Inflammatory macrophage treated with lipopolysaccharide for 1 hour (primary cell): Measurements from ENCODE around the gene KIF19.
A peak's percentile ranks its signal among the peaks of the same experiment; 100 is the strongest.
"Not testable (repeated sequence)": the region's sequence is repeated elsewhere in the genome, so short reads cannot be mapped to it uniquely, and the experiment has no call there.

Source experiments
- DNase-seq, 2 donors: peaks; one replicate each; pipeline ENCODE4 v3.0.0-alpha.2; 2020 to 2022

The KIF19 gene

DNA sequence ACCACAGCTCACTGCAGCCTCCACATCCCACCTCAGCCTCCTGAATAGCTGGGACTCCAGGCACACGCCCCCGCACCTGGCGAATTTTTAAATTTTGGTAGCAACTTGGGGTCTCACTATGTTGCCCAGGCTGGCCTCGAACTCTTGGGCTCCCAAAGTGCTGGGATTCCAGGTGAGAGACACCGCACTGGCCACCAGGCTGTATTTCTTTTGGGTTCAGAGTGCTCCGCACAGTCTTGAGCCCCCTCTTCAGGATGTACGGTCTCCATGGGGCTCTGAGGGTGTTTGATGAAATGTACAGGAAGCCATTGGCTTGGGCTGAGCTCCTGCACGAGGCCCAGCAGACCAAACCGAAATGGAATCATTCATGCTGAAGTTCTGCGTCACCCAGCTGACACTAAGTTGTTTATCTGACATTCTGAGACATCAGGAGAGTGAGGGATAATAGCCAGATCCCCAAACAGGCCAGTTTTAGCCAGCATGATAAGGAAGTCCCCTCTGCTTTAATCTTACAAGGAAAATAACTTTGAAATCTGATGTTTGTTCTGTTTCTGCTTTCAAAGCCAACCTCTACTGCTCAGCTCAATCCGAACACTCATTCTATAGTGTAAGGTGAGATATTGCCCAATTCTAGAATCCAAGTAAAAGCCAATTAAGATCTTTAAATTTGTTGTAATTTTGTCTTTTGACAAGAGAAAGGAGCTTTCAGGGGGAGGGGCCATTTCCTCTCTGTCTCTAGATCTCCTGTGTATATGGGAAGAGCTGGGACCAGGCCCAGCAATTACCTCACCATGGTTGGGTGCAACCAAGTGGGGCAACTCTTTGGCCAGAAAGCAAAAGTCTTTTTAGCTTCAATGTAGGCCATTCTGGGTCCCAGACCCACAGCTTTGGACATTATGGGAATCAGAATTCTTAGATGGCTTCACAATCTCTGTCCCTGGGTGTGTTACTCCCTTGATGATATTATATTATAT lies 64.9 kb downstream of the KIF19 start:
- DNase-seq = no peak

GRCh38 chr17:74391771-74392170 lies 65.7 kb downstream of the KIF19 start:
- DNase-seq = peak in 1 of 2 donors; percentile 28

GRCh38 chr17:74392848-74393247 lies 66.8 kb downstream of the KIF19 start:
- DNase-seq = no peak

DNA sequence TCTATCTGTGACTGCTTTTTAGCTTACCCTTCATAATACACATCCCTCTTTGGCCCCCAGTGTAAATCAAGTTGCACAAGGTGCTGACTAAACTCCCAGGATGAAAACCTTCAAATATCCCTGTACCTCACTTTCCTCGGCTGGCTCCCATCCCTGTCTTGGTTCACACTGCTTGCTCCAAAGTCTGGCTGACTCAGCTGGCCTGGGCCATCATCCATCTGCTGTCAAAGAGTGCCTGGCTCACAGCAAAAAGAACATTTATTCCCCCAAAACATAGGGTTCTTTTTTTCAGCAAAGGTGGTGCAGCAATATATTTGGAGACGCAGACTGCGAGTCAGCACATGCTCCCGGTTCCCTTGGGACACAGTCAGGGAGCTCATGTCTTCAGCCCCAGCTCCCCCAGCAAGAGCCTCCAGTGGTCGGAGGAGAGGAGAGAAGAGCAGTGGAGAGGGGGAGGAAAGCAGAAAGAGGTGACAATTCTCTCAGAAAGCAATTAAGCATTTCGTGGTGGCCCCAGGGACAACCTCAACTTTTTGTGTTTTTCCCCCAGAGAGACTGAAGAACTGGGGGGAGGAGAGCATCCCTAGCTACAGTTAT lies 67.4 kb downstream of the KIF19 start:
- no peak for DNase-seq

GRCh38 chr17:74394275-74394950 lies 68.4 kb downstream of the KIF19 start:
- no peak for DNase-seq

- DNase-seq = no peak
Measured at GRCh38 chr17:74394977-74395376, 69.0 kb downstream of the KIF19 start.

- DNase-seq = no peak
Measured at GRCh38 chr17:74396567-74396966, 70.5 kb downstream of the KIF19 start.

DNA sequence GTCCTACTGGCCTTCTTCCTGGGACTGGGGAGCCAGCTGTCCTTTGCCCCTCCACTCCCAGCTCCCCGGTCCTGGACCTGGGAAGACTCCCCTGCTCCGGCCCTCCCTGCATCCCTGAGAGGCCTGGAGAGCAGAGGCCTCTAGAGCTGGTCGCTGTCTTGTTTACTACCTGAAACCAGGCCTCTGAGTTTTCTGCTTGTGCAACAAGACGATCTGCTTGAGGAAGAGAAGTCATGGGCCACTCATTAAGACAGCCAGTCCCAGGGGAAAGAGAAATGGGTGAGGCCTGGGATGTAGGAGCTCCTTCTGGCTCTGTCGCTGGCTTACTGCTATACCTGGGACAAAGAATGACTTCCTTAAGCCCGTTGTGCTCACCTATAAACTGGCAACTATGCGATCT lies 76.0 kb downstream of the KIF19 start:
- no peak for DNase-seq

- DNase-seq = no peak
Measured at GRCh38 chr17:74403512-74404137, 77.6 kb downstream of the KIF19 start.

DNA sequence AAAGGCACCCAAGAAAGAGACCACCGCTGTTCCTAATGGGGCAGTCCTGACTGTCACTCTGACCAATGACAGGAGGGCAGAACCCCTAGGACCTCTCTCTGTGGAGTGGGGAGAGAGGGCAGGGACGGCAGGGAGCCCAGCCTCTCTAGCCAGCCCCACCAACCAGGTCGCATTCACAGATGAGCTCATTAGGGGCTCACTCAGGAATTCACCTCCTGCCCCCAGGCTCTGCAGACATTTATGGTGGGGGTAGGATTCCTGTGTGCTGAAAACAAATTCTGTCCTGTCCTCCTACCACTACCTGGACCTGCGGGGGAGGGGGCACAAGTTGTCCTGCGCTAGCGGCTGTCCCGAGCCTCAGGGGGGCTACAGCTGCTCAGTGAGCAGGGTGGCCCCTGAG lies 78.2 kb downstream of the KIF19 start:
- DNase-seq = no peak

DNA sequence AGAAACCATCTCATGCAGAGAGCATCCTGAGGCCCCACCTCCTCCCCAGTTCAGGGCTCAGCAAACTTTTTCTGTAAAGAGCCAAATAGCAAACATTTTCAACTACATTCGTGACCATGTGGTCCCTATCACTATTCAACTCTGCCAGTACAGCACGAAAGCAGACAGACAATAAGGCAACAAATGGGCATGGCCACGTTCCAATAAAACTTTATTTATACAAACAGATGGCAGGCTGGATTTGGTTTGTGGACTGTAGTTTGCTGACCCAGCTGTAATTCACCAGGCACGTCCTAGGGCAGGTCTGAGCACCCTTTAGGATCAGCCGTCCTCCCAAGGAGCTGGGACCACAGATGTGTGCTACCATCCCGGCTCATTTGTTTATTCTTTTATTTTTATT lies 78.8 kb downstream of the KIF19 start:
- no peak for DNase-seq

DNA sequence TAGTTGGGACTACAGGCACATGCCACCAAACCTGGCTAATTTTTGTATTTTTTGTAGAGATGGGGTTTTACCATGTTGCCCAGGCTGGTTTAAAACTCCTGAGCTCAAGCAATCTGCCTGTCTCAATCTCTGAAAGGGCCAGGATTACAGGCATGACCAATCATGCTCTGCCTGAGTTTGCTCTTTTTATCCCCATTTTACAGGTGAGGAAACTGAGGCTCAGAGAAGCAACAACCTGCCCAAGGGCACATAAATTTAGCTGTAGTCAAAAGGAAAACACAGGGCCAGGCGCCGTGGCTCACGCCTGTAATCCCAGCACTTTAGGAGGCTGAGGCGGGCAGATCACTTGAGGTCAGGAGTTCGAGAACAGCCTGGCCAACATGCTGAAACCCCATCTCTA lies 79.3 kb downstream of the KIF19 start:
- not testable (repeated sequence) for DNase-seq
